T-cell (primary cell): ENCODE data around the gene RNF111. TPM values are rescaled to one million over a fixed set of nuclear protein-coding genes. Genes with fewer than 3 reads are reported as not detected.

ENCODE experiments used
- ATAC-seq, 4 experiments: fragments of 200-7000 bp in 3 of 4; fragments of 150-1000 bp in 1 of 4; cut with Tn5 transposase; replicated peaks in 1 of 4; 1 replicate in 3 of 4; 2 replicates in 1 of 4; pipeline ENCODE4 v1.10.0; 2021; ENCODE audit warnings: moderate library complexity in 3 of 4, mild to moderate bottlenecking in 2 of 4, moderate number of reproducible peaks in 1 of 4
- CTCF ChIA-PET, 2 donors: fragments of 300-600 bp; sonication (Branson Sonifier 250); formaldehyde crosslinking; loops; one replicate each; lab custom pipeline; 2022; ENCODE audit warnings: antibody characterized with exemption in 2 of 2; lab: Charles Lee
- POLR2A ChIA-PET, 2 donors: fragments of 300-600 bp; sonication (Branson Sonifier 250); formaldehyde crosslinking; loops; one replicate each; lab custom pipeline; 2022; ENCODE audit warnings: antibody characterized with exemption in 2 of 2; lab: Charles Lee
- DNase-seq, 35 experiments: peaks; one replicate each; pipeline versions ENCODE4 v3.0.0 to v3.0.0-alpha.2; 2013 to 2023
- H3K27ac ChIP-seq: one replicate; pipeline ENCODE4 v1.5.1; 2013; ENCODE audit warnings: low read length
- H3K27me3 ChIP-seq, 2 experiments: replicated peaks in 1 of 2; 1 replicate in 1 of 2; 2 replicates in 1 of 2; pipeline versions ENCODE4 v1.6.1 to v1.7.0; 2013; ENCODE audit warnings: low read length in 1 of 2, mixed read lengths in 1 of 2; ENCODE audit not compliant: control insufficient read depth in 2 of 2, insufficient read depth in 2 of 2; ENCODE audit errors: extremely low read depth in 1 of 2
- H3K36me3 ChIP-seq, 2 donors: 1 replicate in 1 of 2; 2 replicates in 1 of 2; pipeline versions ENCODE4 v1.6.1 to v1.7.0; 2013; ENCODE audit warnings: low read length in 1 of 2; ENCODE audit not compliant: control insufficient read depth in 2 of 2, insufficient read depth in 1 of 2; ENCODE audit errors: extremely low read depth in 1 of 2
- H3K4me1 ChIP-seq, 2 experiments: 1 replicate in 1 of 2; 2 replicates in 1 of 2; pipeline versions ENCODE4 v1.6.1 to v1.7.0; 2013; ENCODE audit warnings: low read length in 2 of 2, mixed read lengths in 1 of 2; ENCODE audit not compliant: insufficient read depth in 2 of 2, control insufficient read depth in 1 of 2; ENCODE audit errors: extremely low read depth in 1 of 2
- H3K4me3 ChIP-seq, 2 donors: 1 replicate in 1 of 2; 2 replicates in 1 of 2; pipeline versions ENCODE4 v1.5.1 to v1.7.0; 2013; ENCODE audit warnings: mild to moderate bottlenecking in 2 of 2, low read length in 1 of 2, moderate library complexity in 1 of 2; ENCODE audit not compliant: control insufficient read depth in 1 of 2; ENCODE audit errors: extremely low read depth in 1 of 2
- H3K9me3 ChIP-seq: 2 replicates; pipeline ENCODE4 v1.7.0; 2013
- H3K27ac Mint-ChIP-seq, 2 donors: one replicate each; pipeline ENCODE4 v1.8.0; 2020 to 2021; ENCODE audit warnings: mild to moderate bottlenecking in 2 of 2, mixed read lengths in 2 of 2
- H3K27me3 Mint-ChIP-seq, 2 donors: one replicate each; pipeline ENCODE4 v1.8.0; 2021 to 2022; ENCODE audit warnings: mixed read lengths in 2 of 2
- H3K36me3 Mint-ChIP-seq: one replicate; pipeline ENCODE4 v1.8.0; 2021; ENCODE audit warnings: mixed read lengths
- H3K4me1 Mint-ChIP-seq, 3 donors: one replicate each; pipeline ENCODE4 v1.8.0; 2020 to 2022; ENCODE audit warnings: mixed read lengths in 3 of 3, mild to moderate bottlenecking in 1 of 3
- H3K4me3 Mint-ChIP-seq, 3 donors: one replicate each; pipeline ENCODE4 v1.8.0; 2020 to 2022; ENCODE audit warnings: mild to moderate bottlenecking in 3 of 3, mixed read lengths in 3 of 3, moderate library complexity in 3 of 3
- H3K9me3 Mint-ChIP-seq, 3 donors: one replicate each; pipeline ENCODE4 v1.8.0; 2020 to 2022; ENCODE audit warnings: mixed read lengths in 3 of 3
- WGBS: methylation state at CpG from one replicate; pipeline ENCODE4 v1.1.5; 2013; ENCODE audit warnings: missing lambda C conversion rate; ENCODE audit not compliant: insufficient coverage; 5-methylcytosine and 5-hydroxymethylcytosine counted together
- total RNA-seq, 35 experiments: library from RNA in 6 of 35; stranded (reverse) in 6 of 35; fragments of 120-200 nt in 1 of 35; gene quantifications; one replicate each; pipeline versions ENCODE4 v1.2.1 to v1.2.4 and lab custom pipeline; 2013 to 2026

Gene RNF111
- total RNA-seq, 5 donors from 2014 or later (not counting 1 experiment from before 2014, with no cell fraction given), result 45.8 to 57.3 (median 54.3) TPM

GRCh38 chr15:58980351-58980939, 7.0 kb upstream of the RNF111 start:
- no peaks in the 10 kb centered on the region for H3K36me3 ChIP-seq
- no peaks in the 10 kb centered on the region for H3K36me3 Mint-ChIP-seq
- CTCF ChIA-PET, result interaction anchor here (0.5 to 1.4 kb wide), 11 partner anchors 8 to 548 kb away, joined by 3 to 6 read pairs (median 4); no protein-coding TSS in a partner anchor
- H3K27me3 ChIP-seq, result no peaks in the 10 kb centered on the region
- ATAC-seq (peak in 1 of 4 experiments; percentile 48), DNase-seq (peak in 1 of 35 experiments; percentile 70)
- no peaks in the 10 kb centered on the region for H3K9me3 Mint-ChIP-seq
- POLR2A ChIA-PET, result interaction anchor here in 1 of 2 donors (1.0 kb wide), 1 partner anchor 128 kb away, joined by 3 read pairs; no protein-coding TSS in a partner anchor
- no peaks in the 10 kb centered on the region for H3K9me3 ChIP-seq
- H3K4me3 ChIP-seq, result no peak overlapping the region
- H3K4me1 Mint-ChIP-seq, result peaks cover 28 to 31% (median 29%) of the 10 kb centered on the region in 3 donors
- no peak overlapping the region for H3K27ac ChIP-seq
- H3K4me1 ChIP-seq, result peaks cover 15 to 20% of the 10 kb centered on the region in 2 experiments
- H3K27me3 Mint-ChIP-seq, result no peaks in the 10 kb centered on the region
- H3K4me3 Mint-ChIP-seq, result peak overlapping the region in 1 of 3 donors; percentile 66
- no CpG with 5 or more reads among the region's 5 CpGs for WGBS
- no peak overlapping the region for H3K27ac Mint-ChIP-seq

DNA sequence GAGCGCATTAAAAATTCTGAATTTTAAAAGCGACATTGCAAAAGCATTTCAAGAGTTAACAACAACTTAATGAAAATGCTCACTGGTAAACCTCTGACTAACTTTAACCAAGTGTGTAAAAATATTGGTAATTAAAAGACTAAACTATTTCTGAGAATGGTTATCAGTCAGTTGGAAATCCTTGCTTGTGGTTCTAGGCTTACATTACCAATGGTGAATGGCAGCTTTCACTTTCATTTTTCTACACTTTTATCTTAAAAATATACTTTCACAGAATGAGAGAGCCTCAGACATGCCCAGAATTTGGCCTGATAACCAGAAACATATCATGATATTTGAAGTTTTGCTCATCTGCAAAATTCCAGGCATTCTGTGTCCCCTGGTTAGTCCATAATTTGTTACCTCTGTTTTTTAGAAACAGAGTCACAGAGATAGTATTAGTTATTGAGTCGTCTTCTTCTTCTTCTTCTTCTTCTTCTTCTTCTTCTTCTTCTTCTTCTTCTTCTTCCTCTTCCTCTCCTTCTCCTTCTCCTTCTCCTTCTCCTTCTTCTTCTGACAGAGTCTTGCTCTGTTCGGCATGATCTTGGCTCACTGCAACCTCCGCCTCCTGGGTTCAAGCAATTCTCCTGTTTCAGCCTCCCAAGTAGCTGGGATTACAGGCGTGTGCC, 5.5 kb upstream of the RNF111 start:
- Histone ChIP-seq H3K27ac (peak overlapping the region; percentile 54), H3K9me3 (no peaks in the 10 kb centered on the region), H3K36me3 (no peaks in the 10 kb centered on the region), H3K4me3 (peak overlapping the region in 1 of 2 donors; percentile 23), H3K4me1 (peaks cover 13% of the 10 kb centered on the region in 2 experiments), H3K27me3 (no peaks in the 10 kb centered on the region)
- peak overlapping the region; percentile 83 to 88 for H3K27ac Mint-ChIP-seq
- WGBS, result 88% methylated on average over 1 of the region's 6 CpGs
- POLR2A ChIA-PET, result interaction anchor here in 1 of 2 donors (0.6 kb wide), 1 partner anchor 32 kb away, joined by 9 read pairs; no protein-coding TSS in a partner anchor
- CTCF ChIA-PET, result interaction anchor here (0.6 to 0.7 kb wide), 2 partner anchors 22 to 76 kb away, joined by 4 to 8 read pairs; no protein-coding TSS in a partner anchor
- no peaks in the 10 kb centered on the region for H3K27me3 Mint-ChIP-seq
- no peaks in the 10 kb centered on the region for H3K9me3 Mint-ChIP-seq
- DNase-seq (peak in 1 of 35 experiments; percentile 56), ATAC-seq (peak; percentile 60 to 69 (median 66))
- no peaks in the 10 kb centered on the region for H3K36me3 Mint-ChIP-seq
- peaks cover 21 to 28% (median 24%) of the 10 kb centered on the region in 3 donors for H3K4me1 Mint-ChIP-seq
- peak overlapping the region; percentile 52 to 66 (median 54) for H3K4me3 Mint-ChIP-seq

DNA sequence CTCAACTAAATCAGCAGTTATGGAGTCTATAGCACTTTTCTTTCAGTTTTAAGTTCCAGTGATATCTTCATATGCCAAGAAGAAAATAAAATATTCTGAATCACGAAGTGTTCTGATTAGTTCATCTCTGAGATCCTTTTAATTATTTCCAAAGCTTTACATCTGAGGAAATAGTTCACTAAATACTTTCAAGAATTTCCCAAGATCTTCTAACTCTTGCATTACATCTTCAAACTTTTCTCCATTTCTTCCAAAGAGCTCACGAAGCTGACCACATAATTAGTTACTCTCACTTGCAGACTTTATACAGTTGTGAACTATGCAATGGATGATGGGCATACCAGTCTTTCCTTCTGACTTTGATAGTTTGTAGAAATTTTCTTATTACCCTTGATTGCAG, 4.2 kb upstream of the RNF111 start:
- no peak overlapping the region for H3K27ac Mint-ChIP-seq
- H3K27ac ChIP-seq, result no peak overlapping the region
- H3K4me1 Mint-ChIP-seq, result peaks cover 26 to 35% (median 33%) of the 10 kb centered on the region in 3 donors
- H3K4me1 ChIP-seq, result peaks cover 13 to 17% of the 10 kb centered on the region in 2 experiments
- no peak overlapping the region for H3K4me3 Mint-ChIP-seq
- H3K9me3 ChIP-seq, result no peaks in the 10 kb centered on the region
- H3K27me3 ChIP-seq, result no peaks in the 10 kb centered on the region
- H3K36me3 Mint-ChIP-seq, result no peaks in the 10 kb centered on the region
- ChIA-PET POLR2A (no interaction called here), CTCF (interaction anchor here in 1 of 2 donors (0.6 kb wide), 2 partner anchors 21 to 155 kb away, joined by 3 to 4 read pairs; no protein-coding TSS in a partner anchor)
- H3K27me3 Mint-ChIP-seq, result no peaks in the 10 kb centered on the region
- no peak for DNase-seq
- H3K36me3 ChIP-seq, result no peaks in the 10 kb centered on the region
- WGBS, result no CpG with 5 or more reads among the region's 2 CpGs
- no peak overlapping the region for H3K4me3 ChIP-seq
- H3K9me3 Mint-ChIP-seq, result no peaks in the 10 kb centered on the region
- no peak for ATAC-seq

DNA sequence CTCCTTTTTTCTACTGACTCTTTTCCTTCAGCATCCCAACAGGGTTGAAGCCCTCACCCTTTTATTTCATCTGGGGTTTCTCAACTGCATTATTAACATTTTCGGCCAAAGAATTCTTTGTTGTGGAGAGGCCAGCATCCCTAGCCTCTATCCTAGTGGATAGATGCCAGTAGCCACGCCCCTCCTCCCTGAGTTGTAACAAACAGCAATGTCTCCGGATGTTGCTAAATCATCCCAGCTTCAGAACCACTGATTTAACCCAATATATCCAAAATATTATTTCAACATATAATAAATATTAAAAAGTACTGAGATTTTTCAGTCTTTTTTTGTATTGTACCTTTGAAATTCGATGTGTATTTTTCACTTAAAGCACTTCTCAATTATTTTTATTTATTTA, 2.0 kb upstream of the RNF111 start:
- no peaks in the 10 kb centered on the region for H3K36me3 ChIP-seq
- POLR2A ChIA-PET, result no interaction called here
- H3K4me1 Mint-ChIP-seq, result peaks cover 44 to 55% (median 52%) of the 10 kb centered on the region in 3 donors

DNA sequence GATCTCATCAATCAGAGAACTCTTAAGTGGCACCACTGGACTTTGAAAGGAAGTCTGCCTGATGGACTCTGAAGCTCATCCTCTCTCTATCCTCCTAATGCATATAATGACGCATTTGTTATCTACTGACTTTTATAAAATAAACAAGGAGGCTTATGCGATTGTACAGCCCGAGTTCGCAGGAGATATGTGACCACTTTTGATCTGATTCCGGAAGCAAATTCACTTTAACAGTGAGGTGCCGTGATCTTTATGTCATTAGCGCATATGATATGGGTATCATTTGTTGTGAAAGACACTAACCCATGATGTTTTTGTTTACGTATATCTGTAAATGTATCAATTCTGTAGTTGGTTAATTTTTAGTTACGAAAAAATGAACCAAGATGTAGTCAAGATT, 427 bp upstream of the RNF111 start:
- H3K4me3 Mint-ChIP-seq, result peak overlapping the region; percentile 91 to 94 (median 91)
- H3K27me3 Mint-ChIP-seq, result no peaks in the 10 kb centered on the region
- WGBS, result 17% methylated on average over 6 of the region's 9 CpGs
- ATAC-seq, result peak in 1 of 4 experiments; percentile 3
- POLR2A ChIA-PET, result interaction anchor here in 1 of 2 donors (0.6 to 0.7 kb wide), 2 partner anchors 18 to 1511 kb away, joined by 3 to 4 read pairs; no protein-coding TSS in a partner anchor
- H3K4me1 ChIP-seq, result peaks cover 9 to 14% of the 10 kb centered on the region in 2 experiments
- H3K9me3 ChIP-seq, result no peaks in the 10 kb centered on the region
- peak overlapping the region; percentile 74 to 99 for H3K4me3 ChIP-seq
- peak overlapping the region; percentile 93 to 94 for H3K27ac Mint-ChIP-seq
- no peaks in the 10 kb centered on the region for H3K9me3 Mint-ChIP-seq
- H3K36me3 Mint-ChIP-seq, result peaks cover 8% of the 10 kb centered on the region
- DNase-seq, result peak in 4 of 35 experiments; percentile 1 to 17 (median 8)
- CTCF ChIA-PET, result interaction anchor here in 1 of 2 donors (1.3 kb wide), 1 partner anchor 542 kb away, joined by 4 read pairs; no protein-coding TSS in a partner anchor
- H3K27me3 ChIP-seq, result no peaks in the 10 kb centered on the region
- H3K27ac ChIP-seq, result peak overlapping the region; percentile 61
- H3K36me3 ChIP-seq, result peaks cover 0 to 5% of the 10 kb centered on the region in 2 donors
- H3K4me1 Mint-ChIP-seq, result peaks cover 44 to 53% (median 52%) of the 10 kb centered on the region in 3 donors

More for the DNA sequence above, 2.0 kb upstream of the RNF111 start:
- no peaks in the 10 kb centered on the region for H3K36me3 Mint-ChIP-seq
- CTCF ChIA-PET, result interaction anchor here (0.6 to 0.7 kb wide), 2 partner anchors 714 to 1376 kb away, joined by 3 read pairs; no protein-coding TSS in a partner anchor
- no peak for ATAC-seq
- H3K4me3 Mint-ChIP-seq, result no peak overlapping the region
- H3K27ac ChIP-seq, result no peak overlapping the region
- no peak for DNase-seq
- no peaks in the 10 kb centered on the region for H3K9me3 ChIP-seq
- no CpG with 5 or more reads among the region's 4 CpGs for WGBS
- H3K27ac Mint-ChIP-seq, result no peak overlapping the region
- no peaks in the 10 kb centered on the region for H3K27me3 ChIP-seq
- H3K4me1 ChIP-seq, result peaks cover 11 to 25% of the 10 kb centered on the region in 2 experiments
- H3K9me3 Mint-ChIP-seq, result no peaks in the 10 kb centered on the region
- no peaks in the 10 kb centered on the region for H3K27me3 Mint-ChIP-seq
- no peak overlapping the region for H3K4me3 ChIP-seq
